Endothelial cell of umbilical vein (primary cell): ENCODE results near the gene DNAJB8. TPM values are rescaled to one million over a fixed set of nuclear protein-coding genes. Genes with fewer than 3 reads are reported as not detected.

Experiments
- BruUV-seq: library from RNA; stranded (reverse); fragments of 400-500 nt; replicated peaks from 2 replicates; lab custom pipeline; 2021; lab: Mats Ljungman, UMichigan
- CTCF ChIA-PET: fragments of 300-600, 350-600 bp; sonication (Branson Sonifier 250); formaldehyde crosslinking; loops from one replicate; lab custom pipeline; 2021; ENCODE audit warnings: antibody characterized with exemption, inconsistent platforms; lab: Charles Lee
- POLR2A ChIA-PET: fragments of 300-600, 350-600 bp; sonication (Branson Sonifier 250); formaldehyde crosslinking; loops from one replicate; lab custom pipeline; 2021; ENCODE audit warnings: antibody characterized with exemption, inconsistent platforms; lab: Charles Lee
- DNase-seq: peaks from one replicate; pipeline ENCODE4 v3.0.0-alpha.2; 2011; ENCODE audit warnings: low read depth, low spot score
- FAIRE-seq: peaks from 2 replicates; lab custom pipeline; 2011; peaks lifted over from hg19 to GRCh38; lab: Jason Lieb, UNC
- H2AFZ ChIP-seq: 2 replicates; pipeline ENCODE4 v1.6.0; 2012; ENCODE audit warnings: low read depth, low read length, control low read depth, inconsistent platforms
- H3K27ac ChIP-seq: 2 replicates; pipeline ENCODE4 v1.5.1; 2011; ENCODE audit warnings: low read depth, mild to moderate bottlenecking, control low read depth, low read length, moderate library complexity; ENCODE audit not compliant: insufficient read depth
- H3K27me3 ChIP-seq, 2 experiments: 2 replicates each; pipeline versions ENCODE4 v1.6.0 to v1.6.1; 2011; ENCODE audit warnings: low read length in 2 of 2, mixed read lengths in 1 of 2; ENCODE audit not compliant: control insufficient read depth in 2 of 2, insufficient read depth in 2 of 2
- H3K36me3 ChIP-seq, 2 experiments: 2 replicates in 1 of 2; 3 replicates in 1 of 2; pipeline ENCODE4 v1.5.1; 2011; ENCODE audit warnings: low read length in 2 of 2, mild to moderate bottlenecking in 1 of 2, moderate library complexity in 1 of 2; ENCODE audit not compliant: control insufficient read depth in 2 of 2, insufficient read depth in 2 of 2; ENCODE audit errors: extremely low read depth in 1 of 2
- H3K4me1 ChIP-seq: 3 replicates; pipeline ENCODE4 v1.5.1; 2011; ENCODE audit warnings: mild to moderate bottlenecking, low read length; ENCODE audit not compliant: control insufficient read depth, insufficient read depth; ENCODE audit errors: extremely low read depth
- H3K4me2 ChIP-seq: 2 replicates; pipeline ENCODE4 v1.6.1; 2011; ENCODE audit warnings: low read length, control low read depth, mixed read lengths; ENCODE audit not compliant: insufficient read depth
- H3K4me3 ChIP-seq, 3 experiments: fragments of 200-600 bp in 1 of 3; sonication (generic), shearing (Covaris generic) in 1 of 3; replicated peaks in 1 of 3; 2 replicates each; pipeline ENCODE4 v1.5.1; 2011 to 2016; ENCODE audit warnings: control low read depth in 3 of 3, low read length in 3 of 3, mild to moderate bottlenecking in 2 of 3, inconsistent platforms in 1 of 3, low read depth in 1 of 3, moderate library complexity in 1 of 3; ENCODE audit not compliant: insufficient read depth in 1 of 3
- H3K79me2 ChIP-seq: 2 replicates; pipeline ENCODE4 v1.6.0; 2012; ENCODE audit warnings: low read length, inconsistent platforms; ENCODE audit not compliant: control insufficient read depth, insufficient read depth
- H3K9ac ChIP-seq: replicated peaks from 2 replicates; pipeline ENCODE3; 2011; ENCODE audit warnings: low read length, control low read depth; ENCODE audit not compliant: insufficient read depth; ENCODE audit errors: extremely low read depth
- H3K9me1 ChIP-seq: replicated peaks from 3 replicates; pipeline ENCODE4 v1.6.0; 2011; ENCODE audit warnings: mild to moderate bottlenecking, low read length; ENCODE audit not compliant: control insufficient read depth, insufficient read depth; ENCODE audit errors: extremely low read depth
- H3K9me3 ChIP-seq: replicated peaks from 2 replicates; pipeline ENCODE4 v1.5.1; 2012; ENCODE audit warnings: low read length, inconsistent platforms; ENCODE audit not compliant: control insufficient read depth, insufficient read depth
- H4K20me1 ChIP-seq: replicated peaks from 2 replicates; pipeline ENCODE3; 2011; ENCODE audit warnings: mild to moderate bottlenecking, low read length; ENCODE audit not compliant: control insufficient read depth, insufficient read depth; ENCODE audit errors: extremely low read depth
- FOS ChIP-seq: IDR thresholded peaks from 2 replicates; pipeline ENCODE4 v1.6.1; 2011; ENCODE audit warnings: mild to moderate bottlenecking, low read length, moderate library complexity, borderline replicate concordance; ENCODE audit not compliant: insufficient read depth
- GATA2 ChIP-seq: IDR thresholded peaks from 2 replicates; pipeline ENCODE4 v1.7.0; 2011; ENCODE audit warnings: low read depth, mild to moderate bottlenecking, moderate library complexity, mixed read lengths, low read length; ENCODE audit not compliant: insufficient read length, insufficient read depth
- MAX ChIP-seq: IDR thresholded peaks from 2 replicates; pipeline ENCODE4 v1.6.1; 2011; ENCODE audit not compliant: insufficient read depth, insufficient read length
- POLR2AphosphoS5 ChIP-seq: IDR thresholded peaks from 2 replicates; pipeline ENCODE4 v1.6.1; 2012; ENCODE audit warnings: low read depth, mild to moderate bottlenecking, control low read depth, low read length, moderate library complexity; ENCODE audit not compliant: insufficient read depth
- dilution Hi-C: fragments of 300-500 bp; cut with MboI; formaldehyde crosslinking; loops from one replicate; pipeline ENCODE4 v1.15.0; 2019; ENCODE audit warnings: low sequenced_read_pairs; ENCODE audit not compliant: extremely low pct_ligation_motif_present
- intact Hi-C: fragments of 100-400 bp; cut with micrococcal nuclease; formaldehyde crosslinking; loops from one replicate; pipeline ENCODE4 v1.10.0; 2022
- polyA plus RNA-seq, 4 experiments: library from polyadenylated mRNA; depleted of rRNA in 3 of 4; stranded (reverse) in 3 of 4; unstranded in 1 of 4; fragments of >200 nt; gene quantifications; 2 replicates each; pipeline versions ENCODE4 v1.2.1 to v1.2.3, GENCODE V29; 2011 to 2012; ENCODE audit warnings: missing spikeins in 1 of 4
- total RNA-seq: library from RNA; stranded (reverse); gene quantifications from 2 replicates; pipeline ENCODE4 v1.2.3, GENCODE V29; 2021

Gene DNAJB8
- total and polyA plus RNA-seq, 2 donors (not counting 3 experiments of a cell fraction or from before 2014, with no cell fraction given): not detected

GRCh38 chr3:128493570-128494366 is 27.1 kb upstream of the DNAJB8 start:
- Histone ChIP-seq H3K27me3 (no peaks in the 10 kb centered on the region), H3K9me1 (no peaks in the 10 kb centered on the region), H3K4me3 (no peak overlapping the region), H3K4me1 (peaks cover 14% of the 10 kb centered on the region), H3K27ac (no peak overlapping the region), H4K20me1 (no peaks in the 10 kb centered on the region), H3K79me2 (peaks cover 71% of the 10 kb centered on the region), H3K36me3 (no peaks in the 10 kb centered on the region), H3K4me2 (no peak overlapping the region), H3K9ac (no peak overlapping the region), H3K9me3 (no peaks in the 10 kb centered on the region), H2AFZ (no peak overlapping the region)
- no peak for TF ChIP-seq GATA2
- TF ChIP-seq MAX: no peak
- no peak for TF ChIP-seq FOS
- no peak for TF ChIP-seq POLR2AphosphoS5
- peak; percentile 28 for FAIRE-seq
- CTCF ChIA-PET: interaction anchor here (1.5 to 2.7 kb wide), 4 partner anchors 11 to 323 kb away, joined by 3 to 12 read pairs (median 9); no protein-coding TSS in a partner anchor
- no TSS peak for BruUV-seq
- intact Hi-C loops (loop anchor here (5.0 kb wide), 1 partner anchor 396 kb away; no protein-coding TSS in a partner anchor), dilution Hi-C loops (no loop called here)
- POLR2A ChIA-PET: no interaction called here
- no peak for DNase-seq
